Keratinocyte (primary cell): ENCODE measurements around the gene DGKH. TPM values are rescaled to one million over a fixed set of nuclear protein-coding genes. Genes with fewer than 3 reads are reported as not detected.

ENCODE experiments used
- DNase-seq: peaks from one replicate; pipeline ENCODE4 v3.0.0-alpha.2; 2011; ENCODE audit warnings: low read depth, missing footprints, low spot score
- FAIRE-seq: peaks from 2 replicates; lab custom pipeline; 2011; peaks lifted over from hg19 to GRCh38; lab: Jason Lieb, UNC
- H2AFZ ChIP-seq: 2 replicates; pipeline ENCODE4 v1.6.0; 2012; ENCODE audit warnings: low read length, control low read depth, inconsistent platforms; ENCODE audit not compliant: control insufficient read depth
- H3K27ac ChIP-seq: 2 replicates; pipeline ENCODE4 v1.5.1; 2011; ENCODE audit warnings: low read length; ENCODE audit not compliant: control insufficient read depth, insufficient read depth
- H3K27me3 ChIP-seq: 3 replicates; pipeline ENCODE4 v1.6.0; 2011; ENCODE audit warnings: low read length; ENCODE audit not compliant: control insufficient read depth, insufficient read depth; ENCODE audit errors: extremely low read depth
- H3K36me3 ChIP-seq, 2 experiments: 2 replicates in 1 of 2; 3 replicates in 1 of 2; pipeline ENCODE4 v1.5.1; 2011; ENCODE audit warnings: low read length in 2 of 2, mild to moderate bottlenecking in 1 of 2; ENCODE audit not compliant: control insufficient read depth in 2 of 2, insufficient read depth in 2 of 2; ENCODE audit errors: extremely low read depth in 1 of 2
- H3K4me1 ChIP-seq: 3 replicates; pipeline ENCODE4 v1.5.1; 2011; ENCODE audit warnings: low read length; ENCODE audit not compliant: control insufficient read depth, insufficient read depth; ENCODE audit errors: extremely low read depth
- H3K4me2 ChIP-seq: 3 replicates; pipeline ENCODE4 v1.6.0; 2011; ENCODE audit warnings: low read depth, low read length; ENCODE audit not compliant: control insufficient read depth, insufficient read depth; ENCODE audit errors: extremely low read depth
- H3K4me3 ChIP-seq, 3 experiments: fragments of 200-600 bp in 1 of 3; sonication (generic) in 1 of 3; 2 replicates in 2 of 3; 3 replicates in 1 of 3; pipeline ENCODE4 v1.5.1; 2011 to 2016; ENCODE audit warnings: low read length in 3 of 3, mild to moderate bottlenecking in 3 of 3, control low read depth in 2 of 3, inconsistent platforms in 1 of 3, low read depth in 1 of 3, mixed read lengths in 1 of 3, mixed run types in 1 of 3, moderate library complexity in 1 of 3; ENCODE audit not compliant: control insufficient read depth in 2 of 3, insufficient read depth in 2 of 3; ENCODE audit errors: extremely low read depth in 1 of 3
- H3K79me2 ChIP-seq: 2 replicates; pipeline ENCODE4 v1.6.0; 2012; ENCODE audit warnings: low read length; ENCODE audit not compliant: control insufficient read depth, insufficient read depth
- H3K9ac ChIP-seq: 3 replicates; pipeline ENCODE4 v1.6.0; 2011; ENCODE audit warnings: low read length; ENCODE audit not compliant: control insufficient read depth, insufficient read depth; ENCODE audit errors: extremely low read depth
- H3K9me1 ChIP-seq: 3 replicates; pipeline ENCODE4 v1.6.0; 2011; ENCODE audit warnings: low read length; ENCODE audit not compliant: control insufficient read depth, insufficient read depth; ENCODE audit errors: extremely low read depth
- H3K9me3 ChIP-seq: 2 replicates; pipeline ENCODE4 v1.5.1; 2012; ENCODE audit warnings: low read depth, low read length; ENCODE audit not compliant: control insufficient read depth
- H4K20me1 ChIP-seq: 3 replicates; pipeline ENCODE4 v1.6.0; 2011; ENCODE audit warnings: low read length; ENCODE audit not compliant: control insufficient read depth, insufficient read depth; ENCODE audit errors: extremely low read depth
- CTCF ChIP-seq, 3 experiments: IDR thresholded peaks in 1 of 3; conservative IDR thresholded peaks in 1 of 3; optimal IDR thresholded peaks in 1 of 3; 2 replicates in 2 of 3; 3 replicates in 1 of 3; pipeline versions ENCODE3 to v1.5.1; 2011; ENCODE audit warnings: low read length in 3 of 3, mild to moderate bottlenecking in 3 of 3, moderate library complexity in 2 of 3, control low read depth in 1 of 3, inconsistent platforms in 1 of 3; ENCODE audit not compliant: insufficient read depth in 2 of 3; ENCODE audit errors: extremely low read depth in 1 of 3
- EZH2 ChIP-seq: IDR thresholded peaks from one replicate; pipeline ENCODE4 v1.6.1; 2012; ENCODE audit warnings: inconsistent platforms, mild to moderate bottlenecking, low read length, moderate library complexity
- dilution Hi-C: fragments of 300-500 bp; cut with MboI; formaldehyde crosslinking; loops from one replicate; pipeline ENCODE4 v1.7.0; 2020; ENCODE audit warnings: low sequenced_read_pairs; ENCODE audit not compliant: extremely low pct_ligation_motif_present
- polyA plus RNA-seq, 5 experiments: library from polyadenylated mRNA; depleted of rRNA in 3 of 5; stranded (reverse) in 3 of 5; stranded (forward) in 1 of 5; unstranded in 1 of 5; fragments of >200 nt; gene quantifications; 1 replicate in 1 of 5; 2 replicates in 3 of 5; 3 replicates in 1 of 5; pipeline versions ENCODE4 v1.2.1 to v1.2.3, GENCODE V29; 2011 to 2012; ENCODE audit warnings: missing spikeins in 2 of 5, low read depth in 1 of 5, low replicate concordance in 1 of 5

DGKH gene
- polyA plus RNA-seq, 1 donor (not counting 4 experiments of a cell fraction or from before 2014, with no cell fraction given), result 12.8 TPM

GRCh38 chr13:42011601-42012350 lies 36.7 kb upstream of the DGKH start:
- no peaks in the 10 kb centered on the region for H3K79me2 ChIP-seq
- no peaks in the 10 kb centered on the region for H3K27me3 ChIP-seq
- FAIRE-seq (no peak), DNase-seq (no peak)
- dilution Hi-C loops, result no loop called here
- no peak overlapping the region for H3K27ac ChIP-seq
- no peaks in the 10 kb centered on the region for H3K36me3 ChIP-seq
- no peak for TF ChIP-seq CTCF (optimal IDR thresholded peaks at IDR 0.05 in 1 of 3, IDR thresholded peaks at IDR 0.05 in 1 of 3, conservative IDR thresholded peaks at IDR 0.05 in 1 of 3; ENCODE audit: extremely low read depth in 1 of 3, insufficient read depth in 2 of 3, low read length in 3 of 3)
- TF ChIP-seq EZH2, result no peak
- no peak overlapping the region for H3K9ac ChIP-seq
- peak overlapping the region; percentile 93 for H2AFZ ChIP-seq
- no peaks in the 10 kb centered on the region for H4K20me1 ChIP-seq
- peaks cover 13% of the 10 kb centered on the region for H3K4me1 ChIP-seq
- peak overlapping the region in 2 of 3 experiments; percentile 44 to 55 for H3K4me3 ChIP-seq
- no peaks in the 10 kb centered on the region for H3K9me3 ChIP-seq
- H3K9me1 ChIP-seq, result no peaks in the 10 kb centered on the region
- peak overlapping the region; percentile 88 for H3K4me2 ChIP-seq

- TF ChIP-seq CTCF (optimal IDR thresholded peaks at IDR 0.05 in 1 of 3, IDR thresholded peaks at IDR 0.05 in 1 of 3, conservative IDR thresholded peaks at IDR 0.05 in 1 of 3; ENCODE audit: extremely low read depth in 1 of 3, insufficient read depth in 2 of 3, low read length in 3 of 3) (no peak), EZH2 (no peak)
- Histone ChIP-seq H3K4me3 (no peak overlapping the region), H3K9ac (no peak overlapping the region), H3K9me1 (no peaks in the 10 kb centered on the region), H3K4me1 (peaks cover 10% of the 10 kb centered on the region), H3K4me2 (no peak overlapping the region), H3K36me3 (no peaks in the 10 kb centered on the region), H4K20me1 (no peaks in the 10 kb centered on the region), H3K27me3 (no peaks in the 10 kb centered on the region), H3K9me3 (no peaks in the 10 kb centered on the region), H3K79me2 (no peaks in the 10 kb centered on the region), H2AFZ (no peak overlapping the region), H3K27ac (no peak overlapping the region)
- DNase-seq (no peak), FAIRE-seq (no peak)
- dilution Hi-C loops, result no loop called here
Observed at GRCh38 chr13:42014119-42014518, 34.3 kb upstream of the DGKH start.
